Neural cell (in vitro differentiated cells): Measurements from ENCODE around the gene BCL2L11. TPM values are rescaled to one million over a fixed set of nuclear protein-coding genes. Genes with fewer than 3 reads are reported as not detected.

ENCODE experiments used
- H2AFZ ChIP-seq: fragments of 200-600, 300-800 bp; sonication (generic), shearing (Covaris generic); 2 replicates; pipeline ENCODE4 v1.6.0; 2014; ENCODE audit warnings: low read depth, mild to moderate bottlenecking, antibody characterized with exemption, low read length, moderate library complexity
- H3F3A ChIP-seq: fragments of 200-600 bp; shearing (Covaris generic); 2 replicates; pipeline ENCODE4 v1.6.1; 2016; ENCODE audit warnings: mild to moderate bottlenecking, moderate library complexity, mixed read lengths, antibody characterized with exemption, low read length; ENCODE audit not compliant: insufficient read depth, poor library complexity, severe bottlenecking
- H3K27ac ChIP-seq: fragments of 200-600, 300-800 bp; sonication (generic), shearing (Covaris generic); 2 replicates; pipeline ENCODE4 v1.5.1; 2014; ENCODE audit warnings: mild to moderate bottlenecking, low read length, moderate library complexity
- H3K27me3 ChIP-seq: fragments of 300-800, 200-600 bp; sonication (generic), shearing (Covaris generic); 2 replicates; pipeline ENCODE4 v1.6.0; 2014; ENCODE audit warnings: mild to moderate bottlenecking, low read depth, low read length, moderate library complexity; ENCODE audit not compliant: insufficient read depth
- H3K36me3 ChIP-seq: fragments of 300-800, 200-600 bp; sonication (generic), shearing (Covaris generic); 2 replicates; pipeline ENCODE4 v1.5.1; 2014; ENCODE audit warnings: mild to moderate bottlenecking, antibody characterized with exemption, low read length, moderate library complexity; ENCODE audit not compliant: insufficient read depth
- H3K4me2 ChIP-seq: fragments of 300-800, 200-600 bp; sonication (generic), shearing (Covaris generic); 2 replicates; pipeline ENCODE4 v1.6.0; 2014; ENCODE audit warnings: mild to moderate bottlenecking, low read length
- H3K4me3 ChIP-seq: fragments of 300-800, 200-600 bp; sonication (generic), shearing (Covaris generic); 2 replicates; pipeline ENCODE4 v1.5.1; 2014; ENCODE audit warnings: mild to moderate bottlenecking, low read length, moderate library complexity
- H3K79me2 ChIP-seq: fragments of 200-600 bp; shearing (Covaris generic); replicated peaks from 2 replicates; pipeline ENCODE4 v1.6.0; 2014; ENCODE audit warnings: mild to moderate bottlenecking, low read length, moderate library complexity; ENCODE audit not compliant: insufficient read depth
- H3K9ac ChIP-seq: fragments of 300-800, 200-600 bp; sonication (generic), shearing (Covaris generic); 2 replicates; pipeline ENCODE4 v1.6.1; 2016; ENCODE audit warnings: mild to moderate bottlenecking, low read length, mixed read lengths
- H3K9me2 ChIP-seq: fragments of 200-600 bp; shearing (Covaris generic); 2 replicates; pipeline ENCODE4 v1.6.1; 2016; ENCODE audit warnings: mild to moderate bottlenecking, low read length, mixed read lengths; ENCODE audit not compliant: insufficient read depth
- H3K9me3 ChIP-seq: fragments of 200-600, 300-800 bp; sonication (generic), shearing (Covaris generic); 2 replicates; pipeline ENCODE4 v1.6.1; 2016; ENCODE audit warnings: mild to moderate bottlenecking, mixed run types, low read length, moderate library complexity, mixed read lengths
- H4K20me1 ChIP-seq: fragments of 200-600 bp; shearing (Covaris generic); 2 replicates; pipeline ENCODE4 v1.6.1; 2016; ENCODE audit warnings: mild to moderate bottlenecking, mixed run types; ENCODE audit not compliant: insufficient read depth
- EP300 ChIP-seq: fragments of 450-650 bp; conservative IDR thresholded peaks from 2 replicates; pipeline ENCODE4 v1.6.1; 2014; ENCODE audit warnings: antibody characterized with exemption, mild to moderate bottlenecking, moderate library complexity; ENCODE audit not compliant: poor library complexity, severe bottlenecking
- EZH2 ChIP-seq: fragments of 200-600, 300-800 bp; shearing (Covaris generic), sonication (generic); IDR thresholded peaks from 2 replicates; pipeline ENCODE4 v1.6.1; 2014; ENCODE audit warnings: antibody characterized with exemption, low read length, borderline replicate concordance, mild to moderate bottlenecking; ENCODE audit not compliant: insufficient read depth, poor library complexity, severe bottlenecking
- MXI1 ChIP-seq: fragments of 450-650 bp; conservative IDR thresholded peaks from 2 replicates; pipeline ENCODE4 v1.6.1; 2014; ENCODE audit warnings: antibody characterized with exemption, mild to moderate bottlenecking; ENCODE audit not compliant: poor library complexity, severe bottlenecking
- POLR2AphosphoS5 ChIP-seq: IDR thresholded peaks from 2 replicates; pipeline ENCODE4 v1.6.1; 2012
- RAD21 ChIP-seq: fragments of 450-650 bp; conservative IDR thresholded peaks from 2 replicates; pipeline ENCODE4 v1.6.1; 2014; ENCODE audit warnings: antibody characterized with exemption, mild to moderate bottlenecking, moderate library complexity
- SMC3 ChIP-seq: fragments of 450-650 bp; conservative IDR thresholded peaks from 2 replicates; pipeline ENCODE4 v1.6.1; 2014; ENCODE audit warnings: antibody characterized with exemption, mild to moderate bottlenecking, moderate library complexity; ENCODE audit not compliant: poor library complexity
- TAF1 ChIP-seq: IDR thresholded peaks from 2 replicates; pipeline ENCODE4 v1.6.1; 2012; ENCODE audit warnings: low read depth
- polyA plus RNA-seq: library from polyadenylated mRNA; depleted of rRNA; stranded (reverse); fragments of >200 nt; gene quantifications from 2 replicates; pipeline ENCODE4 v1.2.3, GENCODE V29; 2014
- TF ChIP-seq, protein P1 (sequence below): fragments of 450-650 bp; IDR thresholded peaks from 2 replicates; pipeline ENCODE4 v1.5.1; 2014; ENCODE audit warnings: antibody characterized with exemption, mild to moderate bottlenecking, moderate library complexity; ENCODE audit not compliant: poor library complexity, severe bottlenecking

The BCL2L11 gene
- polyA plus RNA-seq, 1 donor from 2014 or later = 2.6 TPM

DNA sequence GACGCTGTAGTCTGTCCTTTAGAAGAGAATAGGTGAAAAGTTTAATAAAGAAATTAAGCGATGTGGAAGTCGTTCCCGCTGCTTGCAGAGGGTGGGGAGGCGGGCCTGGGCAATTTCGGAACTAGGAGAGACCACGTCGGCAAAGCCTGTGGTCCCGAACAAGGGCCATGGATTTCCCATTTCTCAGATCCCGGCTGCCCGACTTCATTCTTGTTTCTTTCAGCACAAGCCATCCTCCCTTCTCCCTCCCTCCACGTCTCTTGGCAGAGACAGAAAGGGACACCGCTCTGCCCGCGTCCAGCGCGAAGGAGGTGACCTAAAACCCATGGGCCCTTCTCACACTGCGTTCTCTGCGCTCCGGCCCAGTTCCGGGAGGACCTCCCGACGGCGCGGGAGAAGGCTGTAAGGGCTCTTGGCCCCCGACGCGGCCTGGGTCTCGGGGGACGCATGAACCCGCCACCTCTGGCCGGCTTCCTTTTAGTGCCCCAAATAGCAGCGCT lies 2.2 kb upstream of the BCL2L11 start:
- no peaks in the 10 kb centered on the region for H4K20me1 ChIP-seq
- peaks cover 64% of the 10 kb centered on the region for H3K27me3 ChIP-seq
- no peak overlapping the region for H3K27ac ChIP-seq
- H3K36me3 ChIP-seq = no peaks in the 10 kb centered on the region
- H3K9me3 ChIP-seq = no peaks in the 10 kb centered on the region
- H3K79me2 ChIP-seq = no peaks in the 10 kb centered on the region
- no peak overlapping the region for H3K4me2 ChIP-seq
- H3K4me3 ChIP-seq = peak overlapping the region; percentile 63
- H3F3A ChIP-seq = no peaks in the 10 kb centered on the region
- no peak overlapping the region for H3K9ac ChIP-seq
- H2AFZ ChIP-seq = no peak overlapping the region
- H3K9me2 ChIP-seq = no peaks in the 10 kb centered on the region
- TF ChIP-seq RAD21 (no peak), TAF1 (no peak), MXI1 (no peak), POLR2AphosphoS5 (no peak)
- TF ChIP-seq, protein P1, sequence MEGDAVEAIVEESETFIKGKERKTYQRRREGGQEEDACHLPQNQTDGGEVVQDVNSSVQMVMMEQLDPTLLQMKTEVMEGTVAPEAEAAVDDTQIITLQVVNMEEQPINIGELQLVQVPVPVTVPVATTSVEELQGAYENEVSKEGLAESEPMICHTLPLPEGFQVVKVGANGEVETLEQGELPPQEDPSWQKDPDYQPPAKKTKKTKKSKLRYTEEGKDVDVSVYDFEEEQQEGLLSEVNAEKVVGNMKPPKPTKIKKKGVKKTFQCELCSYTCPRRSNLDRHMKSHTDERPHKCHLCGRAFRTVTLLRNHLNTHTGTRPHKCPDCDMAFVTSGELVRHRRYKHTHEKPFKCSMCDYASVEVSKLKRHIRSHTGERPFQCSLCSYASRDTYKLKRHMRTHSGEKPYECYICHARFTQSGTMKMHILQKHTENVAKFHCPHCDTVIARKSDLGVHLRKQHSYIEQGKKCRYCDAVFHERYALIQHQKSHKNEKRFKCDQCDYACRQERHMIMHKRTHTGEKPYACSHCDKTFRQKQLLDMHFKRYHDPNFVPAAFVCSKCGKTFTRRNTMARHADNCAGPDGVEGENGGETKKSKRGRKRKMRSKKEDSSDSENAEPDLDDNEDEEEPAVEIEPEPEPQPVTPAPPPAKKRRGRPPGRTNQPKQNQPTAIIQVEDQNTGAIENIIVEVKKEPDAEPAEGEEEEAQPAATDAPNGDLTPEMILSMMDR = no peak

DNA sequence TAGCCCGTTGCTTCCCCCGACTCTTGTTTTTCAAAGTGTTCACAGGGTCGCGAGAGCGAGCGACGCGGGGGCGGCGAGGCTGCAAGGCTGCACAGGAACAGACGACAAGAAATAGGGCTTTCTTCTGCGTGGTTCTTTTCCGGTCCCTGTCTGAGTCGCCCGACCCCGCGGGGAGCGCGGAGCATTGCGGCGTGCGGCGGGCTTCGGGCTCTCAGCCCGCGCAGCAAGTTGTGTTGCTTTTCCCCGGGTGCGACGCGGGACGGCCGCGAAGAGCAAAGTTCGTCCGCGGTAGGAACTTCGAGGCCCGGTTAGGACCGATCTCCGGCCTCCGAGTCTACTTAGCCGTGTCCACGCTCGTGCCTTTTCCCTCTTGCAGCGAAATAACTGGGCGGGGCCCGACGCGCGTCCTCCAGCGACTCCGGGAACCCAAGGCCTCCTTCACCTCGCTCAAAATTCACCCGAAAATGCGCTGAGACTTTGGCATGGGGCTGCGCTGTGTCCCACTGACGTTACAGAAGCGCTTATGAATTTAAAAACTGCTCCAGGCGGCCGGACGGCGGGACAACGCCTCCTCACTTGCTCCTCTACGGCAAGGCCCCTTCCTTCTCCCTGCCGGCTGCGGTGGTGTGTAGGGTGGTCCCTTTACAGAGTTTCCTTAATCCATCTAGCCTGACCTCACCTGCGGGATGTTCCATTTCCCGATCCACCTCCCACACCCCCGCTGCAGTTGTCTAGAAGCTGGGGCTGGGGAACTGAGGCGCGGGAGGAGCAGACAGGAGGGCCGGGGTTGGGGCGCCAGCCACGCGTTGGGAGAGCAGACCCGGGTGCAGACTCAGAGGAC lies 1.5 kb upstream of the BCL2L11 start:
- no peak overlapping the region for H2AFZ ChIP-seq

DNA sequence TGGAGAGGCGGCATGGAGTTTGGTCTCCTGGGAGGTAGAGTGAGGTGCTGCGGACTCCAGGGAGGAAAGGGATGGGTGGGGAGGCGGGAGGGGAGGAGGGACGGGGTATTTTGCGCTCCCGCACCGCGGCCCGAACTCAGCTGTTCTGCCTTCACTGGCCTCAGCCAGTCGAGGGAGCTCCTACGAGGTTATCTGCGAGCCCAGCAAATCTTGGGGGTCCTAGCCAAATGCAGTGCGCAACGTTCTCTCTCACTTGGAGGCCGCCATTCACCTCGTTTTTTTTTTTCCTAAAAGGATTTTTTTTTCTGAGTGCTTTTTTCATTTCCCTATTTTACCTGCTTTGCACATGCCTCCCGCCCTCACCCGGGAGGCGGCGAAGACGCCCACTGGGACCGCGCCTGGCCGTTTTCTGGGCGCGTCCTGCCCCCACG lies 877 bp upstream of the BCL2L11 start:
- Histone ChIP-seq H3K4me2 (peak overlapping the region; percentile 80), H3F3A (no peaks in the 10 kb centered on the region), H3K4me3 (peak overlapping the region; percentile 94), H3K9ac (peak overlapping the region; percentile 50), H2AFZ (no peak overlapping the region), H3K9me2 (no peaks in the 10 kb centered on the region), H3K36me3 (no peaks in the 10 kb centered on the region), H3K27me3 (peaks cover 69% of the 10 kb centered on the region), H4K20me1 (no peaks in the 10 kb centered on the region), H3K79me2 (peaks cover 5% of the 10 kb centered on the region), H3K9me3 (no peaks in the 10 kb centered on the region), H3K27ac (no peak overlapping the region)
- TF ChIP-seq EZH2 (peak; percentile 2), TAF1 (no peak), POLR2AphosphoS5 (no peak), EP300 (no peak), SMC3 (no peak)
- TF ChIP-seq, protein P1 = no peak

More for the DNA sequence above, 1.5 kb upstream of the BCL2L11 start:
- Histone ChIP-seq H3F3A (no peaks in the 10 kb centered on the region), H3K9ac (no peak overlapping the region), H3K79me2 (no peaks in the 10 kb centered on the region), H3K36me3 (no peaks in the 10 kb centered on the region), H3K27ac (no peak overlapping the region), H3K4me3 (peak overlapping the region; percentile 94), H3K9me2 (no peaks in the 10 kb centered on the region), H3K4me2 (no peak overlapping the region), H4K20me1 (no peaks in the 10 kb centered on the region), H3K9me3 (no peaks in the 10 kb centered on the region), H3K27me3 (peaks cover 69% of the 10 kb centered on the region)
- TF ChIP-seq EP300 = no peak
- peak; percentile 73 for TF ChIP-seq EZH2
